NT2/D1 (cell line): ENCODE measurements around the gene PTPRN2.

Experiments
- DNase-seq: peaks from one replicate; pipeline ENCODE4 v3.0.0-alpha.2; 2011; ENCODE audit warnings: low read depth, low spot score
- H3K27me3 ChIP-seq: 2 replicates; pipeline ENCODE4 v1.6.0; 2011; ENCODE audit warnings: mild to moderate bottlenecking; ENCODE audit not compliant: insufficient read length, insufficient read depth
- H3K36me3 ChIP-seq: 2 replicates; pipeline ENCODE4 v1.6.1; 2011; ENCODE audit warnings: mild to moderate bottlenecking, low read length, mixed read lengths; ENCODE audit not compliant: insufficient read depth, insufficient read length
- H3K4me1 ChIP-seq: 2 replicates; pipeline ENCODE4 v1.5.1; 2011; ENCODE audit not compliant: insufficient read depth, insufficient read length
- H3K4me3 ChIP-seq: 2 replicates; pipeline ENCODE4 v1.5.1; 2011; ENCODE audit warnings: low read depth; ENCODE audit not compliant: insufficient read length
- H3K9ac ChIP-seq: 2 replicates; pipeline ENCODE4 v1.6.0; 2011; ENCODE audit warnings: low read depth; ENCODE audit not compliant: insufficient read length
- H3K9me3 ChIP-seq: 2 replicates; pipeline ENCODE4 v1.5.1; 2011; ENCODE audit warnings: mild to moderate bottlenecking, low read length; ENCODE audit not compliant: insufficient read depth
- SUZ12 ChIP-seq: IDR thresholded peaks from 2 replicates; pipeline ENCODE4 v1.6.1; 2011; ENCODE audit not compliant: insufficient read length, insufficient read depth; ENCODE audit errors: extremely low read depth
- YY1 ChIP-seq: IDR thresholded peaks from 2 replicates; pipeline ENCODE4 v1.6.1; 2011; ENCODE audit not compliant: insufficient read length, insufficient read depth
- ZNF274 ChIP-seq: IDR thresholded peaks from 2 replicates; pipeline ENCODE4 v1.6.1; 2011; ENCODE audit warnings: mild to moderate bottlenecking, low read depth, low read length

The PTPRN2 gene

DNA sequence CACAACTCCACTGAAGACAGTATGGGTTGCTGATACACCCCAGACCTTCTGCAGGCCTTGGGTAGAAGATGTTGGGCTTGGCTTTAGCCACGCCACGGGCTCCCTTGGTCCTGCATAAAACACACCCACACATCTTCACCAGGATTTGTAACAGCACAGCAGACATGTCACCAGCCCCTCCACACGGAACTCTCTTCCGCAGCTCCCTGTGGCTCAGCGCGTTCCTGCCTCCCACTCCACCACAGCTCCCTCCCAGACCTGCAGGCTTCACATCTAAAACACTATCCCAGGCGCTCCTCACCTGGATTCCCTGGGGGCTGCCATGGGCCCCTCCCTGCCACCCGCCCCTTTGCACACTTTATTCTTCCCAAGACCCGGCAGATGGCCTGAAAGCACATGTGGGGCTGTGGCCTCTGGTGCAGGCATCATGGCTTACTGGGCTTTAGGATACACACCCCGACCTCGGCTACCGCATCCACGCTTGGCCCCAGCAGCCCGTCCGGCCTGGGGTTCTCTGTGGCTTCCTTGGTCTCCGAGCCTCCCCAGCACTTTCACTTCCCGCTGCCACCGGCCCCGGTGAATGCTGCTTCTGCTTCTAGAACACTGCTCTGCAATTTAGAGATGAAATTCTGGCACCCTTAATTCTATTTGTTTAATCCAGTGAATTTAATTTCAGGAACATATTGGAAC is 818.0 kb downstream of the PTPRN2 start:
- no peak for TF ChIP-seq SUZ12
- no peak for TF ChIP-seq YY1
- TF ChIP-seq ZNF274 = no peak
- Histone ChIP-seq H3K27me3 (peaks cover 4% of the 10 kb centered on the region), H3K36me3 (no peaks in the 10 kb centered on the region), H3K9me3 (peaks cover 6% of the 10 kb centered on the region; the same call in 1 of the 2 replicates), H3K4me1 (no peaks in the 10 kb centered on the region), H3K4me3 (no peak overlapping the region), H3K9ac (no peak overlapping the region)
- DNase-seq = no peak

DNA sequence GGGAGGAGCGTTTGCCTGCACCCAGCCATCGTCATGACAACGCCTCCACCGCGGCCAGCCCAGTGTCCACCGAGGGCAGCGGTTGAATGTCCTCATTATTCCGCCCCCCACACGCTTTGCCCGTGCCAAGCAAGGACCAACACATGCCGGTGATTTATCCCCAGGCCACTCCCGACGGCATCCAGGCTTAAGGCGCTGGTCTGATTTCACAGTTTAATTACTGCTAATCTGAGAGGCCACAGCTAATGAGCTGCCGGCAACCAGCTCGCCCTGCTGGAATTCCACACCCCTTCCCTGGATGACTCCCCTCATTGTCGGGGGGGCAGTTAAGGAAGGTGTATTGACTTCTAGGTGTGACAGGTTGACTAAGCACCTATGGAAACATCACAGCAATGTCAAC is 818.5 kb downstream of the PTPRN2 start:
- Histone ChIP-seq H3K9ac (no peak overlapping the region), H3K9me3 (peaks cover 6% of the 10 kb centered on the region; the same call in 1 of the 2 replicates), H3K4me3 (no peak overlapping the region), H3K27me3 (no peaks in the 10 kb centered on the region), H3K4me1 (no peaks in the 10 kb centered on the region), H3K36me3 (no peaks in the 10 kb centered on the region)
- no peak for DNase-seq
- TF ChIP-seq ZNF274 (no peak), SUZ12 (no peak), YY1 (no peak)

DNA sequence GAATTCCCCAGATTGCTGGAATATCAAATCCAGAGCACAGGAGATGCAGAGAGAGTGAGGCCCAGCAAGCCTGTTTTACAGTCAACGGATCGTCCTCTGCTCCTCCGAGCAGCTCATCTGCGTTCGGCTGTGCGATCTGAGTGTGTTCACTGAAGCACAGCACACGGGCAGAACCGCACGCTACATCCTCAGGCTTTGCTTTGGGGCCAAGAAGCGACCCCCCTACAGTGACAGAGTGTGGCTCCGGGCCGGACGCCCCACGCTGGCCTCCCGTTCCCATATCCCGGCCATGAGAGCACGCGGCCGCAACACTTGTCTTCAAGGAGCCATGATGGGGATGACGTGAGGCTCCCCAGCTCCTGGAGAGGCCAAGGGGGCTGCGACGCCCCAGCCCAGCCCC is 819.4 kb downstream of the PTPRN2 start:
- no peaks in the 10 kb centered on the region for H3K27me3 ChIP-seq
- DNase-seq = no peak
- no peaks in the 10 kb centered on the region for H3K36me3 ChIP-seq
- no peak overlapping the region for H3K4me3 ChIP-seq
- TF ChIP-seq ZNF274 = no peak
- no peaks in the 10 kb centered on the region for H3K4me1 ChIP-seq
- peaks cover 6% of the 10 kb centered on the region; the same call in 1 of the 2 replicates for H3K9me3 ChIP-seq
- no peak overlapping the region for H3K9ac ChIP-seq

DNA sequence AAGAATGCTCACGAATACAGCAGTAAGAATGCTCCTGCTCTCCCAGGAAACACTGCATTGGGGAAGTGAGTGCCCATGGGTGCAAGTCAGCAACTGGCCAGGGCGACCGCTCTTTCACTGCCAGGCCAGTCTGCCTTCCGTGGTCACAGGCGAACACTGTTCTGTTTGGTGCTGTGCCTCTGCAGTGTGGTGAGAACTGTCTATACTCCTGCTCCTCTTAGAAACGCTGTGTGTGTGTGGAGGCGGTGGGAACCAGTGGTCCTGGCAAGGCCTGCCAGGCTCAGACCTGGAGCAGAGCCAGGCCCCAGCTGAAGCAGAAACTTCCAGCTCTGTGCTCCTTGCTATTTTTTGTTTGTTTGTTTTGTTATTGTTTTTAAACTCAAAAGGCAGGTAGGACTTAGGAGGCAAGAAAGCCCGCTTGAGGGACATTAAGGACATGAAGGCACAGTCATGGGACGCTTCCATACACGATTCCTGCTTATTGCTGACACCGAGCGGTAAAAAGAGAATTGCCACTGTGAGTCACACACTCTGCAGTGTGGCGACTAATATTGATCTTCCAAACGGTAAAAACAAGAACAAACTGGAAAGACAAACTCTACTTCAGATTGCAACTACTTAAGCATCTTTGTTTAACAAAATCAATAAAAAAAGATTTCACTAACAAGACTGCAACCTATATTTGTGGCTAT is 820.0 kb downstream of the PTPRN2 start:
- DNase-seq = no peak
- H3K4me1 ChIP-seq = no peaks in the 10 kb centered on the region
- no peak for TF ChIP-seq YY1
- TF ChIP-seq ZNF274 = no peak
- no peak for TF ChIP-seq SUZ12
- no peak overlapping the region for H3K4me3 ChIP-seq
- H3K36me3 ChIP-seq = no peaks in the 10 kb centered on the region
- H3K9me3 ChIP-seq = peaks cover 6% of the 10 kb centered on the region; the same call in 1 of the 2 replicates
- no peak overlapping the region for H3K9ac ChIP-seq
- H3K27me3 ChIP-seq = no peaks in the 10 kb centered on the region

DNA sequence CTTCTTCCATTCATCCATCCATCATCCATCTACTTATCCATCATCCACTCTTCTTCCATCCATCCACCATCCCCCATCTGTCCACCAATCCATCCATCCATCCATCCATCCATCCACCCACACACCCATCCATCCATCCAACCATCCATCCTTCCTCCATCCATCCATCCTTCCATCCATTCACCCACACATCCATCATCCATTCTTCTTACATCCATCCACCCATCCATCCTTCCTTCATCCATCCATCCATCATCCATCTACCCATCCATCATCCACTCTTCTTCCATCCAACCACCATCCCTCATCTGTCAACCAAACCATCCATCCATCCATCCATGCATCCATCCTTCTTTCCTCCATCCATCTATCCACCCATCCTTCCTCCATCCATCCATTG is 821.5 kb downstream of the PTPRN2 start:
- DNase-seq = no peak
- Histone ChIP-seq H3K27me3 (no peaks in the 10 kb centered on the region), H3K36me3 (no peaks in the 10 kb centered on the region), H3K9ac (no peak overlapping the region), H3K4me3 (no peak overlapping the region), H3K9me3 (peaks cover 2% of the 10 kb centered on the region; the same call in 1 of the 2 replicates), H3K4me1 (no peaks in the 10 kb centered on the region)
- TF ChIP-seq YY1 = no peak
- no peak for TF ChIP-seq SUZ12
- TF ChIP-seq ZNF274 = no peak

DNA sequence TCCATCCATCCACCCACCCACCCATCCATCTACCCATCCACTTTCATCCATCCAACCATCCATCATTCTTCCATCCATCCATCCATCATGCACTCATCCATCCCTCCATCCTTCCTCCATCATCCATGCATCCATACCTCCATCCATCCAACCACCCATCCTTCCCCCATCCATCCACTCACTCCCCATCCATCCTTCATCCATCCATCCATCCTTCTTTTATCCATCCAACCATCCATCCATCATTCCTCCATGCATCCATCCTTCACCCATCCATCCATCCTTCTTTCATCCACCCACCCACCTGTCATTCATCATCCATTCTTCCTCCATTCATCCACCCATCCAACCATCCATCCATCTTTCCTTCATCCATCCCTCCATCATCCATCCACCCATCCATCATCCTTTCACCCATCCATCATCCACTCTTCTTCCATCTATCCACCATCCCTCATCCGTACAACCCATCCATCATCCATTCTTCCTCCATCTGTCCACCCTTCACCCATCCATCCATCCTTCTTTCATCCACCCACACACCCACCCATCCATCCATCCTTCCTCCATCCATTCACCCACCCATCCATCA is 822.6 kb downstream of the PTPRN2 start:
- no peak for TF ChIP-seq SUZ12
- TF ChIP-seq YY1 = no peak
- no peak for TF ChIP-seq ZNF274
- no peak for DNase-seq
- Histone ChIP-seq H3K9ac (no peak overlapping the region), H3K9me3 (no peaks in the 10 kb centered on the region), H3K4me1 (no peaks in the 10 kb centered on the region), H3K36me3 (no peaks in the 10 kb centered on the region), H3K4me3 (no peak overlapping the region), H3K27me3 (no peaks in the 10 kb centered on the region)

DNA sequence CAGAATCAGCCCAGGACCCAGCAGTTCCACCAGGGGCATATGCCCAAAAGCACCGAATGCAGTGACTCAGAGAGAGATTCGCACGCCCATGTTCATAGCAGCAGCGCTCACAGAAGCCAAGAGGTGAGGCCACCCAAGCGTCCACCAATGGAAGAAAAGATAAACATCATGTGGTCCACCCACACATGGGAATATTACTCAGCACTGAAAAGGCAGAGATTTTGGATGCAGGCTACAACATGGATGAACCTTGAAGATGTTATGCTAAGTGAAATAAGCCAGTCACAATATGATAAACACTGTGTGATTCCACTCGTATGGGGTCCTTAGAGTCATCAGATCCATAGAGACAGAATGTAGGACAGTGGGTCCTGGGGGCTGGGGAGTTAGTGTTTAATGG is 823.4 kb downstream of the PTPRN2 start:
- no peaks in the 10 kb centered on the region for H3K36me3 ChIP-seq
- no peak for DNase-seq
- no peak overlapping the region for H3K9ac ChIP-seq
- no peak overlapping the region for H3K4me3 ChIP-seq
- no peaks in the 10 kb centered on the region for H3K9me3 ChIP-seq
- TF ChIP-seq ZNF274 (no peak), YY1 (no peak), SUZ12 (no peak)
- no peaks in the 10 kb centered on the region for H3K27me3 ChIP-seq
- H3K4me1 ChIP-seq = no peaks in the 10 kb centered on the region
